NCI-H1092 (cell line): ENCODE measurements around the gene CDH4.

Experiments
- DNase-seq: peaks from one replicate; lab custom pipeline; 2025; lab: John Stamatoyannopoulos, UW

The CDH4 gene

DNA sequence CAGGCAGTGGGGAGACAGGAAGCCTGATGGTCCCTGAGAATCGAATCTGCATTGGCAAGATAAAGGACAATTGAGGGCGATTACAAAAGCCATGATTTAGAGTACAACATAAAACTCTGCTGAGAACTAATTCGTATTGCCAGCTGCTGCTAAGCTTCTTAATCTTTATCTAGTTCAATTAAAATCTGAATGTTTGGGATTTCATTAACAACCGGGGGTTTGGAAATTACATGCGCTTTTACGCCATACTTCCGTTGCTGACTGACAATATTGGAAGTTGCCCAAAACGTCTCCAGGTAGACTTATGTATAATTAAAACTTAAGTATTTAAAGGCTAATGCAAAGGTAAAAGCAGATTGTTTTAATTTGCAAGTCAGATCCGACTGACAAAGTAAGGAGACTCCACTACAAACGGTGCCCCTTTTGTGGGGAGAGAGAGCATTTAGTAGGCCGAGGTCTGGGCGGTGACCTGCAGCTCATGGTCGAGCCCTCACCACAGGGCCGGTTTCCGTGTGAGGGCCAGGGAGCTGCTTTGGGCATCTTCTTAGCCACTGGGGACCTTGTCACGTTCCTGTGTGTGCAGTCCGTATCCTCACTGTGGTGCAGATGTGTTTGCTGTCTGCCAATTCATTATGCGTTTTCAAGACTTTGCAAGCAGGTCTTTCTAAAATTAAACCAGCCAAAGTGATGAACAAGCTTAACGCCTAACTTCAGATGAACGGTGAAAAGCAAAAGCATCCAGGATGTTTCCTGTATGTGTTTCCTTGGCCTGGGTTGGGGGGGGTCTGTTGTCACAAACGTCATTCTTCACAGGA is 49.9 kb downstream of the CDH4 start:
- no peak for DNase-seq

DNA sequence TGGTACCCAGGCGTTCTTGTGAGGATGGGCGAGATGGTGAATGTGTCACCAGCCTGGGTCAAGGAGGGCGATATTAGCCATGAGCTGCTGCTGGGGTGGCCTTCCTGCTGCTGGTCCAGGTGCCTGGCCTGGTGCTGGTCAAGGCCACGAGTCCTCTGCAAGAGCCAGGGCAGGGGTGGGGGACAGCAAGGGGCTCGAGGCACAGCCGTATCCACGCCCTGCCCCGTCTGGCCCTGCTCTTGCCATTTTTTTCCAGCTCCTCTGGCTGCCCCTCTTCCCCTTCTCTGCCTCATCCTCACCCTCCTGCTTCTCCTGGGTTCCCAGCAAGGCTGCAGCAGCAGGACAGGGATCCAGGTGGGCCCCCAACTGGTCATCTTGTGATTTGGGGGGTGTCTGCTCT is 51.2 kb downstream of the CDH4 start:
- no peak for DNase-seq

DNA sequence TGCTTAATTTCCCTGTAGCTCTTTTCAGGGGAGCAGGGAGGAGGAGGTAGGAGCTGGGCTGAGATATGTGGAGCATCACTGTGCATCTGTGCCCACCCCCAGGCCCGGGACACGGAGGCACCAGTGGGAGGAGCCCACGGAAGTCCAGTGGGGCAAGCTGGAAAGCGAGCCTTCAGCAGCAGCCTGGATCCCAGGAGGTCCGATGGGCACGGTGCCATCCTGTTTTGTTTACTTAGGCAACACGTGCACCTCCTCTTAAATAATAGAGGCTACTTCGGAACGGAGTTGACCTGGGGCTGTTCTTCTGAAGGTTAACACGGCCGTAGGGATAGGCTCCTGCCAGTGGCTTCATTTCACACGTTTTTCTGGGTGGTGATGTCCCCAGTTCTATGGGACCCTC is 51.6 kb downstream of the CDH4 start:
- DNase-seq = no peak

GRCh38 chr20:61304750-61305149 is 52.7 kb downstream of the CDH4 start:
- no peak for DNase-seq

DNA sequence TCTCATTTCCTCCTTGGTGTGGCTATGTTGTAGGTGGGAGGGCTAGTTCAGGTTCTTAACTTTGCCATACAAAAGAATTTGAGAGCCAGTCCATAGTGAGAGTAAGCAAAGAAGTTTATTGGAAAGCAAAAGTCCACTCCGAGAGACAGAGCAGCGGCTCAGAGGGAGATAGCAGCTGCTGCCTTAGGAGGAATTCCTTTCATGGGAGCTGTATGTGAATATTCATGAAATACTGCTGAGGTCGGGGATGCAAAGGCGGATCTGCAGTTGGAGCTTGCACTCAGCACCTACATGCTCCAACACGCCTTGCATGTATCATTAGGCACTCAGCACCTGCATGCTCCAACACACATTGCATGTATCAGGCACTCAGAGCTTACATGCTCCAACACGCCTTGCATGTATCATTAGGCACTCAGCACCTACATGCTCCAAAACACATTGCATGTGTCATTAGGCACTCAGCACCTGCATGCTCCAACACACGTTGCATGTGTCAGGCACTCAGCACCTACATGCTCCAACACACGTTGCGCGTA is 54.9 kb downstream of the CDH4 start:
- no peak for DNase-seq

DNA sequence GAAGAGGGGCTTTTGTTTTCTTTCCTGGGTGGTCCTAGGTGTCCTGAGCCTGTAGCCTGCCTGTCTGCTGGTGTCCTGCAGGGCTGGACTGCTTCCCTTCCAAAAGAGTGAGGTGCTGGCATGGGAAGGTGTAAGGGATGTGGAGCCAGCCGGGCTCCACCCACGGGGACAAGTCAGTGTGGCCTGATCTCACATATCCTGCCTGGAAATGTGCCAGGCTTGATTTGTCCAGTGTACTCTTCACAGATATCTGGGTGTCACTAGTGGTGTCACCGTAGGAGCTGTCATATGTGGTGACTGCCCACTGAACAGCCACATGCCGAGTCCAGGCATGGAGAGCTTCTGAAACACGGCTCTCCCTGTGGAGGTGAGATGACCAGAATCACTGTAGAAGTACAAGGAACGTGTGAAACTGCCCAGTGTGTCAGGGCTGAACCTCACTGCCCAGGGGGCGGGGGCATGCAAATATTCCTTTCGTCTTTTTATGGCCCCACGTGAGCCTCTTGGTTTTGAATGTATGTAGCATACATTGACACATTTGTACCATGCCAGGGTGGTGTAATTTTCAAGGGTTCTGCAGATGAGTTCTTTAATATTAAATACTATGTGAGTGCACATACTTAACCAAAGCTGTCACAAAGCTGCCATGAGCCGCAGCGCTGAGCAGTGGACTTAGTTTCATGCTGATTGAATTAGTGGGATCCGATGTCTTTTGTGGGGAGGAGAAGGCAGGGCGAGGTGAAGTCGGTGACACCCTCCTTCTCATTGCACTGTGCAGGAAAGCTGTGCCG is 55.8 kb downstream of the CDH4 start:
- no peak for DNase-seq

- no peak for DNase-seq
Measured at GRCh38 chr20:61308477-61308774, 56.4 kb downstream of the CDH4 start.

DNA sequence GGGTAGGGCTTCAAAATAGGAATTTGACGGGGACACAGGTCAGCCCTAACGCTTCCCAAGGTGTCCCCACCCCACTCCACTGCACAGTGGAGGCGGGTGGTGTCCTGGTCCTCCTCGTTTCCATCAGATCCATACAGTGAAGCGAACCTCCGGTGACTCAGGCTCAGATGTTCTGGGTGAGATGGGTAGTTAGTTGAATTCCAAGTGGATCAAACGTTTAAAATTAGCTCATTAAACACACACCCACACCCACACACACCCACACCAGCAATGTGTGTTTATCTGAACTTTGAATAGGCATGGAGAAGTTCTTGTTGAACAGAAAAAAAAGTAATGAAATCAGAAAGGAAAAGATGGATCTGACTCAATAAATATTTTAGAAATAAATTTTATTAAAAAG is 58.9 kb downstream of the CDH4 start:
- DNase-seq = no peak

GRCh38 chr20:61311656-61312387 is 59.8 kb downstream of the CDH4 start:
- DNase-seq = no peak

- DNase-seq = no peak
Measured at GRCh38 chr20:61312925-61313324, 60.9 kb downstream of the CDH4 start.

DNA sequence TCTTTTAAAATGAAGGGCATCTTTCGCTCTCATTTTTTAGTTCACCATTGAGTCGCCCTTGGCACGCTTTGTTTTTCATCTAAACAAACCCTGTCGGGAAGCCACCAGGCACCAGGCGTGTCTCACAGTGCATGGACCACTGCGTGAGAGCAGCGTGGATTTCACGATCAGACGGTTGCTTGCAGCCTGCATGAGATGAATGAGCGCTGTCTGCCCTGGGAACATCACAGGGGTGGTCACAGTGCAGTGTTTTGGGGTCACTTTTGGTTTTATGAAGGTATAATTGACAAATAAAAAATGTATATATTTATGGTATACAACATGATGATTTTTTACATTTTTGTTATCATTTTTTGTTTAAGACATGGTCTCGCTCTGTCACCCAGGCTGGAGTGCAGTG is 61.3 kb downstream of the CDH4 start:
- no peak for DNase-seq

DNA sequence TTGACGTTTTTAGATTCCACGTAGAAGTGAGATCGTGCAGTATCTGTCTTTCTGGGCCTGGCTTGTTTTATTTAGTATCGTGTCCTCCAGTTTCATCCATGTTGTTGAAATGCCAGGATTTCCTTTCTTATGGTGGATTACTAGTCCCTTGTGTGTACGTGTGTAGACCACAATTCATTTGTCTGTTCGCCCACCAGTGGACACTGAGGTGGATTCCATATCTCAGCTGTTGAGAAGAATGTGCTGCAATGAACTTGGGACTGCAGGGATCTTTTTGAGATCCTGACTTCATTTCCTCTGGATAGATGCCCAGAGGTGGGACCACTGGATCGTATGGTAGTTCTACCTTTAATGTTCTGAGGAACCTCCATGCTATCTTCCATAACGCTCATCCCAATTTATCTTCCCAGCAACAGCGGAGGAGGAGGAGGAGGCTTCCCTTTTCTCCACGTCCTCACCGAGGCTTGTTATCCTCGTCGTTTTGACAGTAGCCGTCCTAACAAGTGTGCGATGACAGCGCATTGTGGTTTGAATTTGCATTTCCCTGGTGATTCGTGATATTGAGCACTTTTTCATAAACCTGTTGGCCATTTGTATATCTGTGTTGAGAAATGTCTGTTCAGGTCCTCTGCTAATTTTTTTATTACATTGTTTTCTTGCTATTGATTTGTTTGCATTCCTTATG is 62.4 kb downstream of the CDH4 start:
- no peak for DNase-seq

DNA sequence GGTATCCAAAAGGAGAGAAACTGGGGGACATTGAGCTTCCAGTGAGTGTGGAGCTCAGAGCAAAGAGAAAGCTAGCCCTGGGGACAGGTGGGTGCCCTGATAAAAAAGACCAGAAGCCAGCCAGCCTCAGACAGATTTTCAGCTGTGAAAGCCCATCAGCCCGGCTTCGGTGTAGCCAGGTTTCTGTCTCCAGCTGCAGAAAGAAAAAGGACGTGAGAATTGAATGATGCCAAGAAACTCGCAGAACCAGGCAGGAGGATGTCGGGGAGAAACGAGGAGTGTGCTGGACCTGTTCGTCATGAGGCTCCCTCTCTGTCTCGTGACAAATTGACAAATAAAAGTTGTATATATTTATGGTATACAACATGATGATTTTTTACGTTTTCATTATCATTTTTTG is 63.3 kb downstream of the CDH4 start:
- no peak for DNase-seq

- DNase-seq = no peak
Measured at GRCh38 chr20:61316346-61316745, 64.3 kb downstream of the CDH4 start.

GRCh38 chr20:61317966-61318530 is 66.0 kb downstream of the CDH4 start:
- DNase-seq = no peak

GRCh38 chr20:61320691-61321425 is 68.8 kb downstream of the CDH4 start:
- DNase-seq = no peak

- DNase-seq = no peak
Measured at GRCh38 chr20:61321481-61321880, 69.4 kb downstream of the CDH4 start.

DNA sequence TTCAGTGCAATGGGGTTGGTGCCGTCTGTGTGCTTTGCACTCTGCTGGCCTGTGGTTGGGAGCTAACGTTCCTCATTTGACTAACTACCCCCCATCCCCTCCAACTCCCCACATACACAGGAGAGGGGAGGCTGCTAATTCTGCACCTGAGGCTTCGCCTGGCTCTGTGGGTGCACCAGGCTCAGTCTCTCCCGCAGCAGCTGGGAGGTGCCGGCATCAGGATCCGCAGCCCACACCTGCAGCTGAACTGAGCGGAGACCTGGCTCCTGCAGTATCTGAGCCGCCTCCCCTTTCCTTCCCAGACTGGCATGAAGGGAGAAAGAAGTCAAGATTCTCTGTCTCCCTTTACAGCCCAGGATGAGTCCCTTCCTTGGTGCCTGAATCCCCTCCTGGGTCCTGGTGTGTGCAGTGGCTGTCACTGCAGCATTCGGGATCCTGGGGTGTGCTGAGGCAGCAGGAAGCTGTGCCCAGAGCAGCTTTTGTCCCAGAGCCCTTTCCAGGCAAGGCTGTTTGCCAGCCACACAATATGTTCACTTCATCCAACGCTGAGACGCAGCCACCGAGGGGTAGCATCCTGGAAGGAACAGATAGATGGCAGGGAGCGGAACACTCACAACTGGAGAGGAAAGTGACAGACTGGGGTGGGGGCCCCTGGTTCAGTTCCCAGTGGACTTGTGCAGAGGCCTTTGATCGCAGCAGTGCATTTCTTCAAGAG is 70.2 kb downstream of the CDH4 start:
- DNase-seq = no peak

DNA sequence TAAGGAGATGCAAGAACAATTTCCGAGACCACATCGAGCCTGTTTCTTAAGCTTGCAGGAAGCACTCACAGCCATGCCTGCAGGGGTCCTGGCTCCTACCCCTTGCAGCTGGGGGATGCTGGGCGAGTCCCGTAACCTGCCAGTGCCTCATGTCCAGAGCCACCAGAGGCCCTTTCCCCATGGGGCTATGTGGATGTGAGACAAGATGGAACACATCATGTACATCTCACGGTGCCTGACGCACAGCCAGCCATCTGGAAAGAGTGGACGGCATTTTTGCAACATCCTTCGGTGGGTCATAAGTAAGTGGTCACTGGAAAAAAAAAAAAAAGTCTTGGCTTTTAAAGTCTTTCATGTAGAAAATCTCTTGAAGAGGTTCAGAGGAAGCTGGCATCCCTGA is 72.8 kb downstream of the CDH4 start:
- DNase-seq = no peak

DNA sequence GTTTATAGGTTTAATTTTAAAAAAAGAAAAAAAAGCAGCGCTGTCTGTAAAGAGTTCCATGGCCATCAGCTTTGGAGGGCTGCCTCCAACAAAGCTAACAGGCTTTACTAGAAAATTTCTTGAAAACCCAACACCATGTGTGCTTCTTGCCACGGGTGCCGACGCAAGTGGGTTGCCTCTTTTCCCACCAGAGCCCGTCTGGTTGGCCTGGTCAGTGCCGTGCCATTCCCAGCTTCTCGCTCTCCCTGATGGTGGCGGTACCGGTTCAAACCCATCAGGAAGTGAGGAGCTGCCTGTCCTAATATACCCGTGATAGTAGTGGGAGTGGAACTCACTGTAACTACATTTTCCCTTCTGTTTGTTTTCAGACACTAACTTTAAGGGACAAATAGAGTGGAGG is 73.7 kb downstream of the CDH4 start:
- no peak for DNase-seq
